Suprapubic skin (tissue), 3 donors: ENCODE data around the gene SPDYE6.

Experiments used
- CTCF ChIP-seq, 2 donors: fragments of 200-600 bp in 1 of 2; fragments of 450-650 bp in 1 of 2; sonication (generic) in 1 of 2; IDR thresholded peaks; one replicate each; pipeline ENCODE4 v1.5.1; 2016 to 2019; ENCODE audit warnings: antibody characterized with exemption in 2 of 2, mild to moderate bottlenecking in 1 of 2, moderate library complexity in 1 of 2
- POLR2A ChIP-seq, 2 donors: fragments of 450-650 bp; IDR thresholded peaks; one replicate each; pipeline ENCODE4 v1.6.1; 2017; ENCODE audit warnings: antibody characterized with exemption in 2 of 2, mild to moderate bottlenecking in 2 of 2, moderate library complexity in 2 of 2

DNA sequence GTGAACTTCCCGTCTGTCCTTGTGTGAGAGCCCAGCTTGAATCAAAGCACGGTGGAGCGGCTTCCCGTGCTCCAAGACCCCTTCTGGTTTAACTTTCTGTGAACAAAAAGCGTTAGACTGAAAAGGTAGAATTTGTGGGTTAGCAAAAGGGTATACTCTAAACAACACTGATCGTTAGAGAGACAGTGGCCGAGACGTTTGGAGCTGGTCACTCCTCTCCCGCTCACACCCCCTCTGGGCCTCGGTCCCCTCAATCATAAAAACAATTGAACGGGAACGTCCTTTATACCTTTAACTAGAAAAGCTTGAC, 40.4 kb upstream of the SPDYE6 start:
- no peak for TF ChIP-seq CTCF (IDR thresholded peaks at IDR 0.05)
- no peak for TF ChIP-seq POLR2A (IDR thresholded peaks at IDR 0.05)
